Nephron (organoid): Measurements from ENCODE around the gene IRX3.

ENCODE experiments used
- H3K27ac Mint-ChIP-seq, 3 experiments: 2 replicates each; pipeline ENCODE4 v1.8.0; 2020; ENCODE audit warnings: mixed read lengths in 3 of 3, mild to moderate bottlenecking in 2 of 3, moderate library complexity in 1 of 3
- H3K27me3 Mint-ChIP-seq: 2 replicates; pipeline ENCODE4 v1.8.0; 2021; ENCODE audit warnings: low read depth, mild to moderate bottlenecking, moderate library complexity, mixed read lengths
- H3K36me3 Mint-ChIP-seq: 2 replicates; pipeline ENCODE4 v1.8.0; 2020; ENCODE audit warnings: low read depth, mixed read lengths
- H3K4me1 Mint-ChIP-seq: 2 replicates; pipeline ENCODE4 v1.8.0; 2020; ENCODE audit warnings: mixed read lengths
- H3K4me3 Mint-ChIP-seq, 3 experiments: 2 replicates each; pipeline ENCODE4 v1.8.0; 2020; ENCODE audit warnings: mild to moderate bottlenecking in 3 of 3, mixed read lengths in 3 of 3, moderate library complexity in 2 of 3
- H3K9me3 Mint-ChIP-seq: 2 replicates; pipeline ENCODE4 v1.8.0; 2020; ENCODE audit warnings: mixed read lengths
- TF ChIP-seq, protein P1 (sequence below), 3 experiments: fragments of 200-600 bp; sonication (generic); IDR thresholded peaks; one replicate each; pipeline ENCODE4 v1.5.0; 2021; ENCODE audit warnings: antibody characterized with exemption in 3 of 3; ENCODE audit not compliant: unreplicated experiment in 3 of 3

IRX3 gene

DNA sequence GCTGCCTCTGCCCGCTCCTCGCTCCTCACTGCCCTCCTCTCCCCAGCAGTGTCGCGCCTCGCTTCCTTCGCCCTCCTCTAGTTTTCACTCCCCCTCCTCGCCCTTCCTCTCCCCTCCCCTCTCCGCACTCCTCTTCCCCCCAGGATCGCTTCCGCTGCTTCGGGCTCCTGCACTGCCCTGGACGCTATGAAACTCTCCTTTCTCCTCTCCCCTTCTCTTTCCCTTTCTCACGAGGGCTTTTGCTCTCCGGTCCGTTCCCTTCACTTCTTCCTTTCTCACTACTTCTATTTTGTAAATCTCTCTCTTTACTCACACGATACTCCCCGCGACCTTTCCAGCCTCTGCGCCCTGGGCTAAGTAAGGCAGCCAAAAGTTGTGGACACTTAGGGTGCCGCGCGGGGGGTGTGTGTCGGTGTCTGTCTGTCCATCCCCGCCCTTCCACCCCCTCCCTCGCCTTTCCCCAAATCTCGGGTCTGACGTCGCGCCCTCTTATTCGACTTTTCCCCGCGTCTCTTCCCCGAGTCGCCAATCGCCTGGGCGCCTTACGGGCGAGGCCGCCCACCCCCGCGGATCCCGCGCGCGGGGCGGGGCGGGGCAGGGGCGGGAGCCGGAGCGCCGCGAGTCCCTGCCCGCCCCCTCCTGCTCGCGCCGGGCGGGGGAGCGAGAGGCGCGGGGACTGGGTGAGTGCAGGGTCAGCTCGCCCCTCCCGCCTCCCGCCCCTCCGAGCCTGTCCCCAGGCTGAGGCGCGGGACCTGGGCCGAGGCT is at the start of gene IRX3:
IRX3 (minus strand) TSS at position 422 of the 765 bp plus-strand sequence. CDS start 737 bp downstream, outside the sequence.
- H3K9me3 Mint-ChIP-seq, result no peaks in the 10 kb centered on the region
- H3K27ac Mint-ChIP-seq, result peak within 1 kb of the TSS in 2 of 3 experiments; percentile 36 to 90
- peaks cover 41% of the 10 kb centered on the region for H3K4me1 Mint-ChIP-seq
- H3K27me3 Mint-ChIP-seq, result peaks cover 93% of the 10 kb centered on the region
- peaks cover 15% of the 10 kb centered on the region for H3K36me3 Mint-ChIP-seq
- TF ChIP-seq, protein P1, sequence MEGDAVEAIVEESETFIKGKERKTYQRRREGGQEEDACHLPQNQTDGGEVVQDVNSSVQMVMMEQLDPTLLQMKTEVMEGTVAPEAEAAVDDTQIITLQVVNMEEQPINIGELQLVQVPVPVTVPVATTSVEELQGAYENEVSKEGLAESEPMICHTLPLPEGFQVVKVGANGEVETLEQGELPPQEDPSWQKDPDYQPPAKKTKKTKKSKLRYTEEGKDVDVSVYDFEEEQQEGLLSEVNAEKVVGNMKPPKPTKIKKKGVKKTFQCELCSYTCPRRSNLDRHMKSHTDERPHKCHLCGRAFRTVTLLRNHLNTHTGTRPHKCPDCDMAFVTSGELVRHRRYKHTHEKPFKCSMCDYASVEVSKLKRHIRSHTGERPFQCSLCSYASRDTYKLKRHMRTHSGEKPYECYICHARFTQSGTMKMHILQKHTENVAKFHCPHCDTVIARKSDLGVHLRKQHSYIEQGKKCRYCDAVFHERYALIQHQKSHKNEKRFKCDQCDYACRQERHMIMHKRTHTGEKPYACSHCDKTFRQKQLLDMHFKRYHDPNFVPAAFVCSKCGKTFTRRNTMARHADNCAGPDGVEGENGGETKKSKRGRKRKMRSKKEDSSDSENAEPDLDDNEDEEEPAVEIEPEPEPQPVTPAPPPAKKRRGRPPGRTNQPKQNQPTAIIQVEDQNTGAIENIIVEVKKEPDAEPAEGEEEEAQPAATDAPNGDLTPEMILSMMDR (IDR thresholded peaks at IDR 0.05; ENCODE audit: unreplicated experiment in 3 of 3), result no peak
- peak within 1 kb of the TSS; percentile 87 to 98 (median 87) for H3K4me3 Mint-ChIP-seq

GRCh38 chr16:54335230-54335629 is 48.6 kb upstream of the IRX3 start:
- H3K27ac Mint-ChIP-seq, result no peak overlapping the region
- TF ChIP-seq, protein P1 (IDR thresholded peaks at IDR 0.05; ENCODE audit: unreplicated experiment in 3 of 3), result no peak
- H3K9me3 Mint-ChIP-seq, result no peaks in the 10 kb centered on the region
- H3K27me3 Mint-ChIP-seq, result peaks cover 44% of the 10 kb centered on the region
- no peak overlapping the region for H3K4me3 Mint-ChIP-seq
- H3K36me3 Mint-ChIP-seq, result no peaks in the 10 kb centered on the region
- peaks cover 9% of the 10 kb centered on the region for H3K4me1 Mint-ChIP-seq

DNA sequence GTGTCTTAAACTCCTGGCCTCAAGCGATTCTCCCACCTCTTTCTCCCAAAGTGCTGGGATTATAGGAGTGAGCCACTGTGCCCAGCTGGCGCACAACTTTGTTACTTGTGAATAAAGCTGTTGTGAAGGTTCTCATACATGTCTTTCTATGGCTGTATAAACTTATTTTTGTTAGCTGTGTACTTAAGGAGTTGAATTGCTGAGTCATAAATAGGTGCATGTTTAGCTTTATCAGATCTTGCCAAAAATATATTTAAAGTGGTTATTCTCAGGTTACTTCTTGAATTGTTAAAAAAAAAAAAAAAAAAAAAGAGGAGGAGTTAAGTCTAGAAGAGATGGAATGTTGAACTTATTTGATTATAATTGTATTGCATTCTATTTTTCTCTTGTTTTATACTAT is 47.6 kb upstream of the IRX3 start:
- TF ChIP-seq, protein P1 (IDR thresholded peaks at IDR 0.05; ENCODE audit: unreplicated experiment in 3 of 3), result no peak
- H3K36me3 Mint-ChIP-seq, result no peaks in the 10 kb centered on the region
- peaks cover 50% of the 10 kb centered on the region for H3K27me3 Mint-ChIP-seq
- no peak overlapping the region for H3K4me3 Mint-ChIP-seq
- H3K27ac Mint-ChIP-seq, result no peak overlapping the region
- H3K4me1 Mint-ChIP-seq, result peaks cover 9% of the 10 kb centered on the region
- no peaks in the 10 kb centered on the region for H3K9me3 Mint-ChIP-seq

- Mint-ChIP-seq H3K27me3 (peaks cover 48% of the 10 kb centered on the region), H3K4me3 (no peak overlapping the region), H3K27ac (no peak overlapping the region), H3K36me3 (no peaks in the 10 kb centered on the region), H3K4me1 (peaks cover 10% of the 10 kb centered on the region), H3K9me3 (no peaks in the 10 kb centered on the region)
- TF ChIP-seq, protein P1 (IDR thresholded peaks at IDR 0.05; ENCODE audit: unreplicated experiment in 3 of 3), result no peak
Measured at GRCh38 chr16:54331241-54332002, 44.8 kb upstream of the IRX3 start.

GRCh38 chr16:54327609-54328008 is 41.0 kb upstream of the IRX3 start:
- no peak overlapping the region for H3K4me3 Mint-ChIP-seq
- TF ChIP-seq, protein P1 (IDR thresholded peaks at IDR 0.05; ENCODE audit: unreplicated experiment in 3 of 3), result no peak
- H3K27me3 Mint-ChIP-seq, result peaks cover 45% of the 10 kb centered on the region
- no peak overlapping the region for H3K27ac Mint-ChIP-seq
- no peaks in the 10 kb centered on the region for H3K36me3 Mint-ChIP-seq
- no peaks in the 10 kb centered on the region for H3K9me3 Mint-ChIP-seq
- H3K4me1 Mint-ChIP-seq, result peaks cover 12% of the 10 kb centered on the region
